WTC11 (cell line): ENCODE data around the gene SMIM20. TPM values are rescaled to one million over a fixed set of nuclear protein-coding genes. Genes with fewer than 3 reads are reported as not detected.

ENCODE experiments used
- ATAC-seq: fragments of 200-7000 bp; cut with Tn5 transposase; 2 replicates; pipeline ENCODE4 v1.10.0; 2021; ENCODE audit warnings: mild to moderate bottlenecking, moderate library complexity
- CTCF ChIA-PET: fragments of 300-600 bp; sonication (Branson Sonifier 250); formaldehyde crosslinking; loops from one replicate; lab custom pipeline; 2021; ENCODE audit warnings: antibody characterized with exemption; lab: Charles Lee
- POLR2A ChIA-PET: fragments of 350-600 bp; sonication (Branson Sonifier 250); formaldehyde crosslinking; loops from one replicate; lab custom pipeline; 2021; ENCODE audit warnings: antibody characterized with exemption; lab: Charles Lee
- DNase-seq: peaks from one replicate; pipeline ENCODE4 v3.0.0; 2021; ENCODE audit warnings: low spot score
- H3K27ac Mint-ChIP-seq: 2 replicates; pipeline ENCODE4 v1.8.0; 2021; ENCODE audit warnings: mixed read lengths
- H3K27me3 Mint-ChIP-seq: 2 replicates; pipeline ENCODE4 v1.8.0; 2021; ENCODE audit warnings: low read depth, mild to moderate bottlenecking, moderate library complexity, mixed read lengths
- H3K36me3 Mint-ChIP-seq: 2 replicates; pipeline ENCODE4 v1.8.0; 2021; ENCODE audit warnings: mixed read lengths
- H3K4me1 Mint-ChIP-seq: 2 replicates; pipeline ENCODE4 v1.8.0; 2022; ENCODE audit warnings: mixed read lengths
- H3K4me3 Mint-ChIP-seq: 2 replicates; pipeline ENCODE4 v1.8.0; 2021; ENCODE audit warnings: mild to moderate bottlenecking, moderate library complexity, mixed read lengths
- H3K9me3 Mint-ChIP-seq: 2 replicates; pipeline ENCODE4 v1.8.0; 2021; ENCODE audit warnings: mixed read lengths
- ETV6 ChIP-seq: sonication (generic); formaldehyde crosslinking; IDR thresholded peaks from 2 replicates; pipeline ENCODE4 v1.8.1; 2022; ENCODE audit warnings: mild to moderate bottlenecking, missing genetic modification reagents
- FOXJ3 ChIP-seq: sonication (generic); formaldehyde crosslinking; IDR thresholded peaks from 2 replicates; pipeline ENCODE4 v1.9.0; 2021; ENCODE audit warnings: missing genetic modification reagents, mild to moderate bottlenecking, borderline replicate concordance
- GTF2I ChIP-seq: fragments of 250-450 bp; sonication (Bioruptor Pico); conservative IDR thresholded peaks from 2 replicates; pipeline ENCODE4 v1.4.0; 2021; ENCODE audit warnings: mild to moderate bottlenecking
- NR3C1 ChIP-seq: sonication (generic); formaldehyde crosslinking; conservative IDR thresholded peaks from 2 replicates; pipeline ENCODE4 v1.8.1; 2023; ENCODE audit warnings: low read depth, mild to moderate bottlenecking, missing genetic modification reagents
- PRRX2 ChIP-seq: fragments of 250-450 bp; sonication (Bioruptor Pico); IDR thresholded peaks from 2 replicates; pipeline ENCODE4 v1.8.0; 2021; ENCODE audit warnings: mild to moderate bottlenecking
- SOX15 ChIP-seq: fragments of 250-450 bp; sonication (Bioruptor Pico); IDR thresholded peaks from 2 replicates; pipeline ENCODE4 v1.9.0; 2021; ENCODE audit warnings: mild to moderate bottlenecking
- SP1 ChIP-seq: sonication (generic); formaldehyde crosslinking; conservative IDR thresholded peaks from 2 replicates; pipeline ENCODE4 v1.8.1; 2022; ENCODE audit warnings: missing genetic modification reagents
- TCF7 ChIP-seq: sonication (generic); formaldehyde crosslinking; IDR thresholded peaks from 2 replicates; pipeline ENCODE4 v1.8.0; 2022; ENCODE audit warnings: mild to moderate bottlenecking, low read depth, missing genetic modification reagents, moderate library complexity
- ZNF317 ChIP-seq: sonication (generic); formaldehyde crosslinking; IDR thresholded peaks from 2 replicates; pipeline ENCODE4 v1.8.1; 2023; ENCODE audit warnings: low read depth, mild to moderate bottlenecking, moderate library complexity, missing genetic modification reagents, borderline replicate concordance
- ZNF416 ChIP-seq: fragments of 250-450 bp; sonication (Bioruptor Pico); IDR thresholded peaks from 2 replicates; pipeline ENCODE4 v1.9.0; 2021; ENCODE audit warnings: mild to moderate bottlenecking, inconsistent platforms
- total RNA-seq: library from RNA; stranded (reverse); gene quantifications from 3 replicates; pipeline ENCODE4 v1.2.3, GENCODE V29; 2021
- TF ChIP-seq, protein P1 (sequence below): fragments of 250-450 bp; sonication (Bioruptor Pico); conservative IDR thresholded peaks from 2 replicates; pipeline ENCODE4 v1.9.0; 2021; ENCODE audit warnings: mild to moderate bottlenecking
- TF ChIP-seq, protein P2 (sequence below): sonication (generic); formaldehyde crosslinking; IDR thresholded peaks from 2 replicates; pipeline ENCODE4 v1.8.1; 2022; ENCODE audit warnings: low read depth, mild to moderate bottlenecking, moderate library complexity, missing genetic modification reagents, borderline replicate concordance
- TF ChIP-seq, protein P3 (sequence below): sonication (generic); formaldehyde crosslinking; IDR thresholded peaks from 2 replicates; pipeline ENCODE4 v1.8.1; 2023; ENCODE audit warnings: mild to moderate bottlenecking, missing genetic modification reagents, borderline replicate concordance
- TF ChIP-seq, protein P4 (sequence below): sonication (generic); formaldehyde crosslinking; IDR thresholded peaks from 2 replicates; pipeline ENCODE4 v1.8.1; 2022; ENCODE audit warnings: mild to moderate bottlenecking, missing genetic modification reagents, moderate library complexity, borderline replicate concordance

Gene SMIM20
- total RNA-seq, 1 experiment from 2014 or later: 39.4 TPM

DNA sequence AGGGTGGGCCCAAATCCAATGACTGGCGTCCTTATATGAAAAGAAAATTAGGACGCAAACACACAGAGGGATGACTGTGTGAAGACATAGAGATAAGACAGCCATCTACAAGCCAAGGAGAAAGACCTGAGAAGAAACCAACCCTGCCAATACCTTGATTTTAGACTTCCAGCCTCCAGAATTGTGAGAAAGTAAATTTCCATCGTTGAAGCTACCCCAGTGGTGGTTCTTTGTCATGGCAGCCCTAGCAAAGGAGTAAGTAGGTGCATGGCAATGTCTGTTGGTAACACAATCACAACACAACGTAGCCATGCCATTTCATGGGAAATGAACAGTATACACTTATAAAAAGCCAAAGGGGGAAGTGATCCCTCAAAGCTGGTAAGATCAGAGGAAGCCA, 25.3 kb downstream of the SMIM20 start:
- DNase-seq (no peak), ATAC-seq (peak; percentile 38; the same call in 1 of the 2 replicates)
- CTCF ChIA-PET: interaction anchor here (0.9 to 1.5 kb wide), 4 partner anchors 13 to 54 kb away, joined by 4 read pairs; no protein-coding TSS in a partner anchor
- TF ChIP-seq, protein P1, sequence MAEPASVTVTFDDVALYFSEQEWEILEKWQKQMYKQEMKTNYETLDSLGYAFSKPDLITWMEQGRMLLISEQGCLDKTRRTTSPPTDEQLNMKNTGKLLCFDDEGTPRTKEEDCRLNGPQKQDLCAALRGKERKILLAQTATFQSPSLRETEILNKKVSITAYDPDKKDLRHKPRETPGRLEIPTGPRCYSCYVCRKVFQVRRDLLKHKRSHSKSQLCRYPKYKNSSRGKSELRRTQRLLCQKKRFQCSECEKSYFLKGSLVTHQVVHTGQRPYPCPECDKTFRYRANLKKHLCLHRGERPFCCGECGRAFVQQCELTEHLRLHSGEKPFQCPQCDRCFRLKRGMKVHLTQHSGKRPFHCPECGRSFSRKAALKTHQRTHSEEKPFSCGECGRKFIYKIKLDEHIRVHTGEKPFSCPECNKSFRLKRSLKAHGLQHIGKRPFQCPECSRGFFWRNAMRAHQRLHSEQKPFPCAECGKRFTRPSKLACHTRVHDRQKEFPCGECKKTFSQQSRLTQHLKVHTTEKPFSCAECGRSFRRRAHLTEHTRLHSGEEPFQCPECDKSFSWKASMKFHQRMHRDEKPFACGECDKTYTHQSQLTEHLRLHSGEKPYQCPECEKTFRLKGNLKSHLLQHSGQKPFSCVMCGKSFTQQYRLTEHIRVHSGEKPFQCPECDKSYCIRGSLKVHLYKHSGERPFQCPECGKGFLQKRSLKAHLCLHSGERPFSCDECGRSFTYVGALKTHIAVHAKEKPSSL (CRISPR knock-in tag): no peak
- TF ChIP-seq, protein P2, sequence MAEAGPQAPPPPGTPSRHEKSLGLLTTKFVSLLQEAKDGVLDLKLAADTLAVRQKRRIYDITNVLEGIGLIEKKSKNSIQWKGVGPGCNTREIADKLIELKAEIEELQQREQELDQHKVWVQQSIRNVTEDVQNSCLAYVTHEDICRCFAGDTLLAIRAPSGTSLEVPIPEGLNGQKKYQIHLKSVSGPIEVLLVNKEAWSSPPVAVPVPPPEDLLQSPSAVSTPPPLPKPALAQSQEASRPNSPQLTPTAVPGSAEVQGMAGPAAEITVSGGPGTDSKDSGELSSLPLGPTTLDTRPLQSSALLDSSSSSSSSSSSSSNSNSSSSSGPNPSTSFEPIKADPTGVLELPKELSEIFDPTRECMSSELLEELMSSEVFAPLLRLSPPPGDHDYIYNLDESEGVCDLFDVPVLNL: no peak
- TF ChIP-seq SP1 (no peak), ZNF317 (CRISPR knock-in tag) (no peak), FOXJ3 (no peak), TCF7 (CRISPR knock-in tag) (no peak), SOX15 (no peak), PRRX2 (CRISPR knock-in tag) (no peak), ZNF416 (no peak), NR3C1 (CRISPR knock-in tag) (no peak), ETV6 (CRISPR knock-in tag) (no peak)
- TF ChIP-seq, protein P3, sequence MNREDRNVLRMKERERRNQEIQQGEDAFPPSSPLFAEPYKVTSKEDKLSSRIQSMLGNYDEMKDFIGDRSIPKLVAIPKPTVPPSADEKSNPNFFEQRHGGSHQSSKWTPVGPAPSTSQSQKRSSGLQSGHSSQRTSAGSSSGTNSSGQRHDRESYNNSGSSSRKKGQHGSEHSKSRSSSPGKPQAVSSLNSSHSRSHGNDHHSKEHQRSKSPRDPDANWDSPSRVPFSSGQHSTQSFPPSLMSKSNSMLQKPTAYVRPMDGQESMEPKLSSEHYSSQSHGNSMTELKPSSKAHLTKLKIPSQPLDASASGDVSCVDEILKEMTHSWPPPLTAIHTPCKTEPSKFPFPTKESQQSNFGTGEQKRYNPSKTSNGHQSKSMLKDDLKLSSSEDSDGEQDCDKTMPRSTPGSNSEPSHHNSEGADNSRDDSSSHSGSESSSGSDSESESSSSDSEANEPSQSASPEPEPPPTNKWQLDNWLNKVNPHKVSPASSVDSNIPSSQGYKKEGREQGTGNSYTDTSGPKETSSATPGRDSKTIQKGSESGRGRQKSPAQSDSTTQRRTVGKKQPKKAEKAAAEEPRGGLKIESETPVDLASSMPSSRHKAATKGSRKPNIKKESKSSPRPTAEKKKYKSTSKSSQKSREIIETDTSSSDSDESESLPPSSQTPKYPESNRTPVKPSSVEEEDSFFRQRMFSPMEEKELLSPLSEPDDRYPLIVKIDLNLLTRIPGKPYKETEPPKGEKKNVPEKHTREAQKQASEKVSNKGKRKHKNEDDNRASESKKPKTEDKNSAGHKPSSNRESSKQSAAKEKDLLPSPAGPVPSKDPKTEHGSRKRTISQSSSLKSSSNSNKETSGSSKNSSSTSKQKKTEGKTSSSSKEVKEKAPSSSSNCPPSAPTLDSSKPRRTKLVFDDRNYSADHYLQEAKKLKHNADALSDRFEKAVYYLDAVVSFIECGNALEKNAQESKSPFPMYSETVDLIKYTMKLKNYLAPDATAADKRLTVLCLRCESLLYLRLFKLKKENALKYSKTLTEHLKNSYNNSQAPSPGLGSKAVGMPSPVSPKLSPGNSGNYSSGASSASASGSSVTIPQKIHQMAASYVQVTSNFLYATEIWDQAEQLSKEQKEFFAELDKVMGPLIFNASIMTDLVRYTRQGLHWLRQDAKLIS (CRISPR knock-in tag): no peak
- TF ChIP-seq, protein P4, sequence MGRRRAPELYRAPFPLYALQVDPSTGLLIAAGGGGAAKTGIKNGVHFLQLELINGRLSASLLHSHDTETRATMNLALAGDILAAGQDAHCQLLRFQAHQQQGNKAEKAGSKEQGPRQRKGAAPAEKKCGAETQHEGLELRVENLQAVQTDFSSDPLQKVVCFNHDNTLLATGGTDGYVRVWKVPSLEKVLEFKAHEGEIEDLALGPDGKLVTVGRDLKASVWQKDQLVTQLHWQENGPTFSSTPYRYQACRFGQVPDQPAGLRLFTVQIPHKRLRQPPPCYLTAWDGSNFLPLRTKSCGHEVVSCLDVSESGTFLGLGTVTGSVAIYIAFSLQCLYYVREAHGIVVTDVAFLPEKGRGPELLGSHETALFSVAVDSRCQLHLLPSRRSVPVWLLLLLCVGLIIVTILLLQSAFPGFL (CRISPR knock-in tag): no peak
- no peak overlapping the region for H3K27ac Mint-ChIP-seq
- no peaks in the 10 kb centered on the region for H3K36me3 Mint-ChIP-seq
- peaks cover 18% of the 10 kb centered on the region for H3K9me3 Mint-ChIP-seq
- no peaks in the 10 kb centered on the region for H3K4me1 Mint-ChIP-seq
- POLR2A ChIA-PET: no interaction called here
- H3K4me3 Mint-ChIP-seq: no peak overlapping the region
- no peaks in the 10 kb centered on the region; the same call in 1 of the 2 replicates for H3K27me3 Mint-ChIP-seq

DNA sequence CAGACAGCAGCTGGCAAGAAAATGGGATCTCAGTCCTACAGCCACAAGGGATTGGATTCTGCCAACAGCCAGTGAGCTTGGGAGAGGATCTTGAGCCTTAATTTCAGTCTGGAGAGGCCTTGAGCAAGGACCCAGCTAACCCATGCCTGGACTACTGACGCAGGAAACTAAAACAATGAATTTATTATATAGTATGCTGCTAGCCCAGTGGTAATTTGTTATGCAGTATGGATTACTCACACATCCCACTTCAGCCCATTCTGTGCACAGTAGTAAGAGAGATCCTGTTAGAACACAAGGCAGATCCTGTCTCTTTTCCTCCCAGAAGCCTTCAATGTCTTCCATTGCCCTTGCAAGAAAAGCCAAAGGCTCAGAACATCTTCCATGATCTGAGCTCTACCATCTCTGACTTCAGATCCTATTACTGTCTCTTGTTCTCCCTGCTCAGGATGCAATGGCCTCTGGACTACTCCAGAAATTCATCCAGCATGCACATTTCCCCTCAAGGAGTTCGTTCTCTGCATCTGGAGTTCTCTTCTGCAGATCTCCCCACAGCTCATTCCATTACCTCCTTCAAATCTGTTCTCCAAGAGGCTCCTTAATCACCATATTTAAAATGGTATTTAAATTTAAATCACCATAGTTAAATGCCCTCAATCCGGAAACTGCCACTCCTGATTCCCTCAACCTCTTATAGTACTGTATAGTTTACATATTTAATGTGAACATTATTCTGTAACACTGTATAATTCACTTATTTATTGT, 27.6 kb downstream of the SMIM20 start:
- no peak for DNase-seq
- no peak for TF ChIP-seq GTF2I (CRISPR knock-in tag)
- TF ChIP-seq, all 79 proteins: peak for 0
- no peaks in the 10 kb centered on the region for H3K27me3 Mint-ChIP-seq
- POLR2A ChIA-PET: no interaction called here
- CTCF ChIA-PET: interaction anchor here (0.9 to 1.5 kb wide), 2 partner anchors 15 to 46 kb away, joined by 4 to 5 read pairs; no protein-coding TSS in a partner anchor
- H3K36me3 Mint-ChIP-seq: no peaks in the 10 kb centered on the region
- no peak for ATAC-seq
- no peak overlapping the region for H3K4me3 Mint-ChIP-seq
- H3K4me1 Mint-ChIP-seq: no peaks in the 10 kb centered on the region
- H3K27ac Mint-ChIP-seq: no peak overlapping the region
- peaks cover 17% of the 10 kb centered on the region for H3K9me3 Mint-ChIP-seq
